GM21737 (cell line): ENCODE data around the gene PPP4C.
"Not testable (repeated sequence)": the region's sequence is repeated elsewhere in the genome, so short reads cannot be mapped to it uniquely, and the experiment has no call there.

Source experiments
- ATAC-seq: cut with Tn5 transposase; IDR thresholded peaks from one replicate; pipeline ENCODE4 v1.9.1; 2021; ENCODE audit warnings: mild to moderate bottlenecking, moderate library complexity; ENCODE audit not compliant: unreplicated experiment

Gene PPP4C

GRCh38 chr16:30121741-30122571, 46.2 kb downstream of the PPP4C start:
- no peak for ATAC-seq

- ATAC-seq, result no peak
Observed at GRCh38 chr16:30122604-30123160, 46.9 kb downstream of the PPP4C start.

- no peak for ATAC-seq
Observed at GRCh38 chr16:30124985-30125379, 49.2 kb downstream of the PPP4C start.

DNA sequence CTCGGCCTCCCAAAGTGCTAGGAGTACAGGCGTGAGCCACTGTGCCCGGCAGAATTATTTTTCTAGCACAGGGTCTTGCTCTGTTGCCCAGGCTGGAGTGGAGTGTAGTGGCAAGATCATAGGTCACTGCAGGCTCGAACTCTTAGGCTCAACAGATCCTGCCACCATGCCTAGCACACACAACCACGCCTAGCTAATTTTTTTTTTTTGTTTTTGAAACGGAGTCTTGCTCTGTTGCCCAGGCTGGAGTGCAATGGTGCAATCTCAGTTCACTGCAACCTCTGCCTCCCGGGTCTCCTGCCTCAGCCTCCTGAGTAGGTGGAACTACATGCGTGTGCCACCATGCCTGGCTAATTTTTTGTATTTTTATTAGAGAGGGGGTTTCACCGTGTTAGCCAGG, 49.9 kb downstream of the PPP4C start:
- not testable (repeated sequence) for ATAC-seq

DNA sequence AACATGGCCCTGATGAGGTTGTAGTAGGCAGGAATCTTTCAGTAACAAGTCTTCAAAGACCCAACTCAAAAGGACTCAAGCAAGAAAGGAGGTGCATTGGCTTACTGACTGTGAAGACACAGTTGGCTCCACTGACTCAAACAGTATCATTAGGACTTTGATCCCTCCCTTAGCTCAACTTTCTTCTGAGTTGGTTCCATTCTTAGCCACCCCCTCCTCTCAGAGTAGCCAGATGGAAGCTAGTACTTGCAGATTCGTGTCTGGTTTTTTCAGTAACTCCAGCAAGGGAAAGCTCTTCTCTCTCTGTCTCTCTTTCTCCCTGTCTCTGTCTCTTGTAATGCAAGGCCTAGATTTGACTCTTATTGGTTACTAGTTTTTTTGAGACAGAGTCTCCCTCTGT, 52.2 kb downstream of the PPP4C start:
- ATAC-seq, result no peak

DNA sequence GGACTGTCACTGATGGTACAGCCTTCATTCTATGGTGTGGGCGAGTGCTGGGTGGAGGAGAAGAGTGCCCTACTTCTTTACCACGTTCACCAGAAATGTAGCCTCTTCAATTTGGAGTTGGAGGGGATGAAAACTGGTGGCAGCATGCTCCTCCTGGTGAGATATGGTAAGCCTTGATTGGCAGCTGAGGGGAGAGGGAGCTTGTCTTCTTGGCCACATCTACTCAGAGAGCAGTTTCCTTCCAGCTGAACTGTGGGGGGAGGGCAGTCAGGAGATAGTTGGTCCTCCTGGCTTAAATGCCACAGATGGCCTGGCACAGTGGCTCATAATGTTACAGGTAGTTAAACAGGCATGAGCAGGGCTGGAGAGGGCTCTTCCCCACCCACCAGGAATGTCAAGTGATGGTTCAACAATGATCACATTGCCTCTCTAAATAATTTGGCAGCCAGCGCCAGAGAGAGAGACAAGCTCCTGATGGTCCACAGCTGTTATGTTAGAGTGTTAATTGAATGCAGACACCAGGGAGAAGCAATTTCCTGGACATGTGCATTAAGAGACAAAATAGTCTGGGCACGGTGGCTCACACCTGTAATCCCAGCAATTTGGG, 56.2 kb downstream of the PPP4C start:
- ATAC-seq, result no peak

GRCh38 chr16:30132591-30132990, 56.8 kb downstream of the PPP4C start:
- ATAC-seq, result no peak
